DND-41 (cell line): ENCODE results near the gene TRMT10A.

Experiments
- CTCF ChIP-seq: IDR thresholded peaks from 2 replicates; pipeline ENCODE4 v1.5.1; 2012; ENCODE audit warnings: borderline replicate concordance, low read length, moderate library complexity, mild to moderate bottlenecking; ENCODE audit not compliant: poor library complexity, severe bottlenecking; ENCODE audit errors: extremely low read depth
- EZH2 ChIP-seq: IDR thresholded peaks from 3 replicates; pipeline ENCODE4 v1.6.1; 2012; ENCODE audit warnings: borderline replicate concordance, low read depth, mild to moderate bottlenecking, moderate library complexity, low read length, inconsistent platforms; ENCODE audit not compliant: severe bottlenecking

GRCh38 chr4:99574530-99575324, 10.9 kb upstream of the TRMT10A start, which contains the start of gene MTTP:
- no peak for TF ChIP-seq CTCF
- no peak for TF ChIP-seq EZH2
